OCI-LY3 (cell line): ENCODE data around the gene AP3M1.

Experiments used
- H2AFZ ChIP-seq: fragments of 200-600, 300-600 bp; shearing (Covaris generic); 2 replicates; pipeline ENCODE4 v1.6.0; 2014; ENCODE audit warnings: antibody characterized with exemption, low read depth, low read length
- H3K27ac ChIP-seq: fragments of 200-600, 300-600 bp; sonication (generic); 2 replicates; pipeline ENCODE4 v1.5.1; 2014; ENCODE audit warnings: mild to moderate bottlenecking, low read length, moderate library complexity, mixed read lengths
- H3K27me3 ChIP-seq: fragments of 200-600, 300-600 bp; sonication (generic); 2 replicates; pipeline ENCODE4 v1.6.1; 2014; ENCODE audit warnings: low read depth, low read length, mixed read lengths
- H3K36me3 ChIP-seq: fragments of 200-600, 300-600 bp; sonication (generic); replicated peaks from 2 replicates; pipeline ENCODE3; 2014; ENCODE audit warnings: low read depth, low read length, mixed read lengths
- H3K4me1 ChIP-seq: fragments of 300-600, 200-600 bp; sonication (generic); 2 replicates; pipeline ENCODE4 v1.6.1; 2014; ENCODE audit warnings: low read length, mixed read lengths
- H3K4me2 ChIP-seq: fragments of 200-600, 300-600 bp; sonication (generic); 2 replicates; pipeline ENCODE4 v1.6.1; 2014; ENCODE audit warnings: low read length, mixed read lengths
- H3K4me3 ChIP-seq: fragments of 300-600, 200-600 bp; sonication (generic); 2 replicates; pipeline ENCODE4 v1.5.1; 2014; ENCODE audit warnings: antibody characterized with exemption, mild to moderate bottlenecking, low read length, moderate library complexity
- H3K79me2 ChIP-seq: fragments of 300-600, 200-600 bp; shearing (Covaris generic); 2 replicates; pipeline ENCODE4 v1.6.1; 2014; ENCODE audit warnings: mild to moderate bottlenecking, low read length, mixed read lengths
- H3K9ac ChIP-seq: fragments of 300-600, 200-600 bp; shearing (Covaris generic); 2 replicates; pipeline ENCODE4 v1.6.0; 2014; ENCODE audit warnings: mild to moderate bottlenecking, low read length, moderate library complexity
- H3K9me3 ChIP-seq: fragments of 200-600, 300-600 bp; shearing (Covaris generic); 2 replicates; pipeline ENCODE4 v1.6.1; 2014; ENCODE audit warnings: low read length, mixed read lengths; ENCODE audit not compliant: insufficient read depth
- H4K20me1 ChIP-seq: fragments of 200-600, 300-600 bp; sonication (generic); 2 replicates; pipeline ENCODE4 v1.6.1; 2016; ENCODE audit warnings: low read length, mixed read lengths; ENCODE audit not compliant: insufficient read depth
- CTCF ChIP-seq: fragments of 200-600, 300-600 bp; sonication (generic); IDR thresholded peaks from 2 replicates; pipeline ENCODE4 v1.5.1; 2014; ENCODE audit warnings: antibody characterized with exemption, low read length, low read depth
- EZH2phosphoT487 ChIP-seq: fragments of 200-600 bp; shearing (Covaris generic); IDR thresholded peaks from 2 replicates; pipeline ENCODE4 v1.6.1; 2018; ENCODE audit warnings: antibody characterized with exemption, mixed run types, low read depth

Gene AP3M1

GRCh38 chr10:74150204-74150989 is at the start of gene AP3M1:
Gene AP3M1 (minus strand): TSS chr10:74150828. CDS start chr10:74138379, 12,449 bp downstream.
- TF ChIP-seq CTCF (no peak), EZH2phosphoT487 (no peak)
- peak within 1 kb of the TSS; percentile 77 for H2AFZ ChIP-seq
- peak within 1 kb of the TSS; percentile 90 for H3K9ac ChIP-seq
- peak within 1 kb of the TSS; percentile 97 for H3K4me3 ChIP-seq
- H3K9me3 ChIP-seq = no peaks in the 10 kb centered on the region
- peaks cover 10% of the 10 kb centered on the region for H3K4me1 ChIP-seq
- H3K79me2 ChIP-seq = peaks cover 47% of the 10 kb centered on the region
- no peaks in the 10 kb centered on the region for H3K36me3 ChIP-seq
- no peaks in the 10 kb centered on the region for H4K20me1 ChIP-seq
- no peaks in the 10 kb centered on the region for H3K27me3 ChIP-seq
- H3K27ac ChIP-seq = peak within 1 kb of the TSS; percentile 74
- H3K4me2 ChIP-seq = peak within 1 kb of the TSS; percentile 83

- H4K20me1 ChIP-seq = no peaks in the 10 kb centered on the region
- no peaks in the 10 kb centered on the region for H3K4me1 ChIP-seq
- TF ChIP-seq EZH2phosphoT487 = no peak
- TF ChIP-seq CTCF = no peak
- no peaks in the 10 kb centered on the region for H3K27me3 ChIP-seq
- no peak overlapping the region for H3K4me2 ChIP-seq
- no peak overlapping the region for H2AFZ ChIP-seq
- H3K27ac ChIP-seq = no peak overlapping the region
- no peak overlapping the region for H3K4me3 ChIP-seq
- H3K9ac ChIP-seq = no peak overlapping the region
- H3K79me2 ChIP-seq = peaks cover 26% of the 10 kb centered on the region
- no peaks in the 10 kb centered on the region for H3K9me3 ChIP-seq
- H3K36me3 ChIP-seq = no peaks in the 10 kb centered on the region
Measured at GRCh38 chr10:74199315-74199714, 48.7 kb upstream of the AP3M1 start.

- H3K9ac ChIP-seq = no peak overlapping the region
- H2AFZ ChIP-seq = no peak overlapping the region
- no peaks in the 10 kb centered on the region for H3K9me3 ChIP-seq
- H3K27ac ChIP-seq = no peak overlapping the region
- H3K4me3 ChIP-seq = no peak overlapping the region
- peaks cover 7% of the 10 kb centered on the region for H3K4me1 ChIP-seq
- H3K4me2 ChIP-seq = no peak overlapping the region
- H3K79me2 ChIP-seq = peaks cover 66% of the 10 kb centered on the region
- H4K20me1 ChIP-seq = no peaks in the 10 kb centered on the region
- no peaks in the 10 kb centered on the region for H3K27me3 ChIP-seq
- TF ChIP-seq CTCF = no peak
- no peak for TF ChIP-seq EZH2phosphoT487
- no peaks in the 10 kb centered on the region for H3K36me3 ChIP-seq
Measured at GRCh38 chr10:74194999-74195398, 44.4 kb upstream of the AP3M1 start.

GRCh38 chr10:74194545-74194944 is 43.9 kb upstream of the AP3M1 start:
- H3K9ac ChIP-seq = no peak overlapping the region
- peaks cover 11% of the 10 kb centered on the region for H3K4me1 ChIP-seq

More at GRCh38 chr10:74194545-74194944, 43.9 kb upstream of the AP3M1 start:
- no peak for TF ChIP-seq CTCF
- TF ChIP-seq EZH2phosphoT487 = no peak
- no peak overlapping the region for H3K4me3 ChIP-seq
- H3K79me2 ChIP-seq = peaks cover 70% of the 10 kb centered on the region
- H3K27me3 ChIP-seq = no peaks in the 10 kb centered on the region
- H2AFZ ChIP-seq = no peak overlapping the region
- H3K4me2 ChIP-seq = no peak overlapping the region
- H3K36me3 ChIP-seq = no peaks in the 10 kb centered on the region
- no peaks in the 10 kb centered on the region for H4K20me1 ChIP-seq
- H3K27ac ChIP-seq = no peak overlapping the region
- no peaks in the 10 kb centered on the region for H3K9me3 ChIP-seq
